Measurements from ENCODE around the gene PAX4. TPM values are rescaled to one million over a fixed set of nuclear protein-coding genes. Genes with fewer than 3 reads are reported as not detected.

Gene PAX4
- total RNA-seq, 1 experiment from 2014 or later: not detected

DNA sequence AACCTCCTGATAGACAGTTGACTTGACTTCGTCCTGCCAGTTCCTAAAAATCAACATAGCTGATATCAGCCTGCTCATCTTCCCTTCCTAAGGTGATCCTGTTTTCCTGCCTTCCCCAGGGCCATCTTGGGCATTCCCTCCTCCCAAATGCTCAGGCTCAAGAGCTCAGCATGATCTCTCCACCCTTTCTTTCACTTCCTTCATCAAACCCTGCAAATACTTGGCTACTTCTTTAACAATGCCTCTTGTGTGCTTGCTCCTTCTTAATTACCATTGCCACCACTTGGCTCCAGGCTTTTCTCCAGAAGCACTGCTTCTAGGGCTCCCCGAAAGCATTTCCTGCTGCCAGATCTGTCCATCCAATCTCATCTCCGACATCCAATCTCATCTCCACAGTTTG is 17.1 kb downstream of the PAX4 start:
- Histone ChIP-seq H3K27ac (ENCODE audit: insufficient read length, low read depth, low read length) (no peak overlapping the region), H3K23me2 (ENCODE audit: insufficient read length, low read depth, low read length, poor library complexity, severe bottlenecking) (no peaks in the 10 kb centered on the region), H2BK5ac (ENCODE audit: insufficient read length, low read length) (no peak overlapping the region), H3K56ac (ENCODE audit: insufficient read length, low read depth, low read length) (no peak overlapping the region), H4K8ac (replicated peaks; ENCODE audit: insufficient read length, low read depth, low read length) (no peak overlapping the region), H3K14ac (ENCODE audit: insufficient read depth, low read length) (no peak overlapping the region), H4K5ac (ENCODE audit: insufficient read length, low read depth, low read length) (no peak overlapping the region), H3K9ac (ENCODE audit: extremely low read depth, insufficient read length, low read length) (no peak overlapping the region), H3K4me2 (ENCODE audit: insufficient read depth, insufficient read length, low read length) (no peak overlapping the region), H2AK5ac (ENCODE audit: insufficient read length, low read length) (no peak overlapping the region), H3K79me1 (ENCODE audit: insufficient read depth, low read depth, low read length, poor library complexity, severe bottlenecking) (no peaks in the 10 kb centered on the region), H2AFZ (ENCODE audit: low read length) (no peak overlapping the region), H2BK15ac (ENCODE audit: low read depth, low read length) (no peak overlapping the region), H4K91ac (ENCODE audit: insufficient read length, low read depth, low read length) (no peak overlapping the region), H3K79me2 (ENCODE audit: insufficient read depth, low read length) (no peaks in the 10 kb centered on the region), H3K23ac (ENCODE audit: insufficient read length, low read depth, low read length) (no peak overlapping the region), H3T11ph (ENCODE audit: low read length) (no peak overlapping the region), H2BK20ac (ENCODE audit: low read depth, low read length, poor library complexity, severe bottlenecking) (no peak overlapping the region), H3K9me3 (ENCODE audit: control insufficient read depth, low read depth, low read length) (no peaks in the 10 kb centered on the region), H3K18ac (ENCODE audit: insufficient read length, low read depth, low read length) (no peak overlapping the region), H3K4me1 (ENCODE audit: insufficient read depth, low read length) (peaks cover 6% of the 10 kb centered on the region; the same call in 1 of the 2 replicates), H3K27me3 (ENCODE audit: insufficient read depth, low read length) (no peaks in the 10 kb centered on the region), H2BK12ac (ENCODE audit: insufficient read length, low read depth, low read length) (no peak overlapping the region), H3K4ac (ENCODE audit: low read depth, low read length) (no peak overlapping the region), H2BK120ac (ENCODE audit: low read depth, low read length, poor library complexity, severe bottlenecking) (no peak overlapping the region), H4K20me1 (ENCODE audit: control insufficient read depth, insufficient read depth, insufficient read length) (no peaks in the 10 kb centered on the region)
- DNase-seq: no peak
- Mint-ChIP-seq H3K27me3 (ENCODE audit: low read depth) (peaks cover 9% of the 10 kb centered on the region), H3K9me3 (no peaks in the 10 kb centered on the region), H3K27ac (peak overlapping the region in 1 of 3 experiments; percentile 17; a peak in 1 of 7 replicates), H3K4me3 (no peak overlapping the region), H3K4me1 (peaks cover 18 to 19% of the 10 kb centered on the region in 2 experiments), H3K36me3 (ENCODE audit: insufficient read depth in 1 of 3, low read depth in 3 of 3) (no peaks in the 10 kb centered on the region)
- TF ChIP-seq, protein P1, sequence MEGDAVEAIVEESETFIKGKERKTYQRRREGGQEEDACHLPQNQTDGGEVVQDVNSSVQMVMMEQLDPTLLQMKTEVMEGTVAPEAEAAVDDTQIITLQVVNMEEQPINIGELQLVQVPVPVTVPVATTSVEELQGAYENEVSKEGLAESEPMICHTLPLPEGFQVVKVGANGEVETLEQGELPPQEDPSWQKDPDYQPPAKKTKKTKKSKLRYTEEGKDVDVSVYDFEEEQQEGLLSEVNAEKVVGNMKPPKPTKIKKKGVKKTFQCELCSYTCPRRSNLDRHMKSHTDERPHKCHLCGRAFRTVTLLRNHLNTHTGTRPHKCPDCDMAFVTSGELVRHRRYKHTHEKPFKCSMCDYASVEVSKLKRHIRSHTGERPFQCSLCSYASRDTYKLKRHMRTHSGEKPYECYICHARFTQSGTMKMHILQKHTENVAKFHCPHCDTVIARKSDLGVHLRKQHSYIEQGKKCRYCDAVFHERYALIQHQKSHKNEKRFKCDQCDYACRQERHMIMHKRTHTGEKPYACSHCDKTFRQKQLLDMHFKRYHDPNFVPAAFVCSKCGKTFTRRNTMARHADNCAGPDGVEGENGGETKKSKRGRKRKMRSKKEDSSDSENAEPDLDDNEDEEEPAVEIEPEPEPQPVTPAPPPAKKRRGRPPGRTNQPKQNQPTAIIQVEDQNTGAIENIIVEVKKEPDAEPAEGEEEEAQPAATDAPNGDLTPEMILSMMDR (conservative IDR thresholded peaks at IDR 0.05): no peak
- WGBS (ENCODE audit: extremely low coverage, insufficient read length, low lambda C conversion rate): no CpG with 5 or more reads among the region's 3 CpGs
